SU-DHL-6 (cell line): ENCODE data around the gene ZFP36L2.

Experiments
- CTCF ChIP-seq: fragments of 200-600 bp; sonication (generic); IDR thresholded peaks from one replicate; pipeline ENCODE4 v1.5.1; 2017; ENCODE audit warnings: antibody characterized with exemption, mild to moderate bottlenecking, low read length, moderate library complexity; ENCODE audit not compliant: insufficient read depth, poor library complexity, severe bottlenecking
- EZH2phosphoT487 ChIP-seq: fragments of 200-600 bp; sonication (generic), shearing (Covaris generic); conservative IDR thresholded peaks from 2 replicates; pipeline ENCODE4 v1.6.1; 2018; ENCODE audit warnings: mild to moderate bottlenecking, antibody characterized with exemption, low read length, moderate library complexity, mixed read lengths

GRCh38 chr2:43262951-43263350, 36.5 kb upstream of the ZFP36L2 start:
- TF ChIP-seq CTCF (no peak), EZH2phosphoT487 (no peak)
